PC-9 (cell line): Measurements from ENCODE around the gene NOLC1. TPM values are rescaled to one million over a fixed set of nuclear protein-coding genes. Genes with fewer than 3 reads are reported as not detected.

Experiments
- BruUV-seq: library from RNA; stranded (reverse); fragments of 400-500 nt; replicated peaks from 2 replicates; lab custom pipeline; 2021; lab: Mats Ljungman, UMichigan
- CTCF ChIA-PET: fragments of 300-600 bp; sonication (Branson Sonifier 250); formaldehyde crosslinking; loops from one replicate; lab custom pipeline; 2022; ENCODE audit warnings: antibody characterized with exemption; lab: Charles Lee
- POLR2A ChIA-PET: fragments of 300-600 bp; sonication (Branson Sonifier 250); formaldehyde crosslinking; loops from one replicate; lab custom pipeline; 2022; ENCODE audit warnings: antibody characterized with exemption; ENCODE audit not compliant: unreplicated experiment; lab: Charles Lee
- DNase-seq, 2 experiments: peaks; one replicate each; pipeline versions ENCODE4 v3.0.0 to v3.0.0-alpha.2; 2015 to 2022; ENCODE audit warnings: mixed read lengths in 1 of 2
- H2AFZ ChIP-seq: fragments of 200-600 bp; sonication (generic); 2 replicates; pipeline ENCODE4 v1.8.1; 2017; ENCODE audit warnings: antibody characterized with exemption
- H3F3A ChIP-seq: fragments of 200-600 bp; sonication (generic); 2 replicates; pipeline ENCODE4 v1.8.1; 2017; ENCODE audit warnings: antibody characterized with exemption, mild to moderate bottlenecking, low read depth; ENCODE audit not compliant: insufficient read depth
- H3K27ac ChIP-seq: fragments of 200-600 bp; sonication (generic); 2 replicates; pipeline ENCODE4 v1.6.1; 2016; ENCODE audit warnings: mixed run types
- H3K27me3 ChIP-seq: fragments of 200-600 bp; sonication (generic); 2 replicates; pipeline ENCODE4 v1.6.1; 2016; ENCODE audit warnings: low read depth, mixed run types; ENCODE audit not compliant: insufficient read depth
- H3K36me3 ChIP-seq: fragments of 200-600 bp; sonication (generic); 2 replicates; pipeline ENCODE4 v1.6.1; 2016; ENCODE audit warnings: low read depth, mixed run types
- H3K4me1 ChIP-seq: fragments of 200-600 bp; sonication (generic); replicated peaks from 2 replicates; pipeline ENCODE4 v1.6.1; 2016; ENCODE audit warnings: mixed run types; ENCODE audit not compliant: insufficient read depth
- H3K4me2 ChIP-seq: fragments of 200-600 bp; sonication (generic); 2 replicates; pipeline ENCODE4 v1.6.1; 2017; ENCODE audit warnings: mixed run types
- H3K4me3 ChIP-seq: fragments of 200-600 bp; sonication (generic); 2 replicates; pipeline ENCODE4 v1.6.1; 2016; ENCODE audit warnings: mixed run types
- H3K79me2 ChIP-seq: fragments of 200-600 bp; sonication (generic); 2 replicates; pipeline ENCODE4 v1.6.1; 2017; ENCODE audit warnings: low read depth, mixed run types
- H3K9me2 ChIP-seq: fragments of 200-600 bp; sonication (generic); 2 replicates; pipeline ENCODE4 v1.8.1; 2017; ENCODE audit warnings: mild to moderate bottlenecking; ENCODE audit not compliant: insufficient read depth
- H3K9me3 ChIP-seq: fragments of 200-600 bp; sonication (generic); 2 replicates; pipeline ENCODE4 v1.8.1; 2016; ENCODE audit warnings: low read depth; ENCODE audit not compliant: insufficient read depth
- H4K20me1 ChIP-seq: fragments of 200-600 bp; sonication (generic); 2 replicates; pipeline ENCODE4 v1.8.1; 2017; ENCODE audit not compliant: insufficient read depth
- CTCF ChIP-seq: fragments of 200-600 bp; sonication (generic); conservative IDR thresholded peaks from 2 replicates; pipeline ENCODE4 v1.6.1; 2017; ENCODE audit warnings: mixed run types, antibody characterized with exemption, mild to moderate bottlenecking, moderate library complexity
- EZH2 ChIP-seq: fragments of 200-600 bp; sonication (generic); IDR thresholded peaks from 2 replicates; pipeline ENCODE4 v1.8.0; 2017; ENCODE audit warnings: antibody characterized with exemption, low read depth
- intact Hi-C: fragments of 100-400 bp; cut with micrococcal nuclease; formaldehyde crosslinking; loops from one replicate; pipeline ENCODE4 v1.10.0; 2022; ENCODE audit not compliant: unreplicated experiment
- total RNA-seq: library from RNA; stranded (reverse); gene quantifications from 2 replicates; pipeline ENCODE4 v1.2.3, GENCODE V29; 2021

The NOLC1 gene
- total RNA-seq, 1 experiment from 2014 or later: 59.5 TPM

GRCh38 chr10:102134416-102134815, 17.8 kb upstream of the NOLC1 start:
- Histone ChIP-seq H3K9me2 (no peaks in the 10 kb centered on the region), H3K27ac (peak overlapping the region; percentile 89), H3F3A (peaks cover 8% of the 10 kb centered on the region), H2AFZ (no peak overlapping the region), H3K4me2 (peak overlapping the region; percentile 85), H3K27me3 (no peaks in the 10 kb centered on the region), H3K9me3 (no peaks in the 10 kb centered on the region), H3K4me3 (peak overlapping the region; percentile 87), H4K20me1 (peaks cover 46% of the 10 kb centered on the region), H3K36me3 (peaks cover 8% of the 10 kb centered on the region), H3K4me1 (peaks cover 21% of the 10 kb centered on the region), H3K79me2 (peaks cover 64% of the 10 kb centered on the region)
- ChIA-PET CTCF (interaction anchor here (0.6 kb wide), 2 partner anchors 19 to 241 kb away, joined by 3 read pairs; no protein-coding TSS in a partner anchor), POLR2A (no interaction called here)
- intact Hi-C loops: no loop called here
- TF ChIP-seq CTCF: no peak
- TF ChIP-seq EZH2: no peak
- DNase-seq: no peak
- BruUV-seq: TSS peak; percentile 61

GRCh38 chr10:102135956-102136526, 16.1 kb upstream of the NOLC1 start:
- Histone ChIP-seq H4K20me1 (peaks cover 56% of the 10 kb centered on the region), H3K4me2 (peak overlapping the region; percentile 85; the same call in 1 of the 2 replicates), H3K27ac (no peak overlapping the region), H3K79me2 (peaks cover 72% of the 10 kb centered on the region), H3K9me3 (no peaks in the 10 kb centered on the region), H3K36me3 (peaks cover 8% of the 10 kb centered on the region), H3F3A (peaks cover 8% of the 10 kb centered on the region), H2AFZ (no peak overlapping the region), H3K4me3 (no peak overlapping the region), H3K9me2 (no peaks in the 10 kb centered on the region), H3K4me1 (peaks cover 21% of the 10 kb centered on the region), H3K27me3 (no peaks in the 10 kb centered on the region)
- no TSS peak for BruUV-seq
- ChIA-PET POLR2A (interaction anchor here (0.6 to 0.7 kb wide), 2 partner anchors 11 to 114 kb away, joined by 3 to 5 read pairs; no protein-coding TSS in a partner anchor), CTCF (no interaction called here)
- intact Hi-C loops: no loop called here
- TF ChIP-seq EZH2 (no peak), CTCF (no peak)
- DNase-seq: no peak

GRCh38 chr10:102139281-102140110, 12.7 kb upstream of the NOLC1 start:
- ChIA-PET POLR2A (no interaction called here), CTCF (no interaction called here)
- H3K9me2 ChIP-seq: no peaks in the 10 kb centered on the region
- H3K79me2 ChIP-seq: peaks cover 63% of the 10 kb centered on the region
- no peak overlapping the region for H3K27ac ChIP-seq
- no peaks in the 10 kb centered on the region for H3K27me3 ChIP-seq
- H3F3A ChIP-seq: no peaks in the 10 kb centered on the region; the same call in 1 of the 2 replicates
- no TSS peak for BruUV-seq
- H3K4me2 ChIP-seq: no peak overlapping the region
- H3K36me3 ChIP-seq: peaks cover 8% of the 10 kb centered on the region
- no peak overlapping the region for H3K4me3 ChIP-seq
- no peak for TF ChIP-seq CTCF
- TF ChIP-seq EZH2: no peak
- peaks cover 9% of the 10 kb centered on the region for H3K4me1 ChIP-seq
- H4K20me1 ChIP-seq: peaks cover 55% of the 10 kb centered on the region
- intact Hi-C loops: no loop called here
- H3K9me3 ChIP-seq: no peaks in the 10 kb centered on the region
- no peak overlapping the region for H2AFZ ChIP-seq
- DNase-seq: no peak
